ENCODE results near the gene PELI3.
"Not testable (repeated sequence)": the region's sequence is repeated elsewhere in the genome, so short reads cannot be mapped to it uniquely, and the experiment has no call there.

DNA sequence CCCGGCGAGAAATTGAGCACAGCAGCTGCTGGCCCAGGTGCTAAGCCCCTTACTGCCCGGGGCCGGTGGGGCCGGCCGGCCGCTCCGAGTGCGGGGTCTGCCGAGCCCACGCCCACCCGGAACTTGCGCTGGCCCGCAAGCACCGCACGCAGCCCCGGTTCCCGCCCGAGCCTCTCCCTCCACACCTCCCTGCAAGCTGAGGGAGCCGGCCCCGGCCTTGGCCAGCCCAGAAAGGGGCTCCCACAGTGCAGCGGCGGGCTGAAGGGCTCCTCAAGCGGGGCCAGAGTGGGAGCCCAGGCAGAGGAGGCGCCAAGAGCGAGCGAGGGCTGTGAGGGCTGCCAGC is 25.8 kb upstream of the PELI3 start:
- TF ChIP-seq, protein P1, sequence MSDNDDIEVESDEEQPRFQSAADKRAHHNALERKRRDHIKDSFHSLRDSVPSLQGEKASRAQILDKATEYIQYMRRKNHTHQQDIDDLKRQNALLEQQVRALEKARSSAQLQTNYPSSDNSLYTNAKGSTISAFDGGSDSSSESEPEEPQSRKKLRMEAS (IDR thresholded peaks at IDR 0.05; ENCODE audit: low read depth, low read length), result not testable (repeated sequence)
- not testable (repeated sequence) for TF ChIP-seq CTCF (IDR thresholded peaks at IDR 0.05; ENCODE audit: low read depth, low read length)

Data from NB4 (cell line).